Measurements from ENCODE around the gene MAP7.
"Not testable (repeated sequence)": the region's sequence is repeated elsewhere in the genome, so short reads cannot be mapped to it uniquely, and the experiment has no call there.

Gene MAP7

GRCh38 chr6:136465766-136466303 is 84.4 kb downstream of the MAP7 start:
- DNase-seq, result no peak

DNA sequence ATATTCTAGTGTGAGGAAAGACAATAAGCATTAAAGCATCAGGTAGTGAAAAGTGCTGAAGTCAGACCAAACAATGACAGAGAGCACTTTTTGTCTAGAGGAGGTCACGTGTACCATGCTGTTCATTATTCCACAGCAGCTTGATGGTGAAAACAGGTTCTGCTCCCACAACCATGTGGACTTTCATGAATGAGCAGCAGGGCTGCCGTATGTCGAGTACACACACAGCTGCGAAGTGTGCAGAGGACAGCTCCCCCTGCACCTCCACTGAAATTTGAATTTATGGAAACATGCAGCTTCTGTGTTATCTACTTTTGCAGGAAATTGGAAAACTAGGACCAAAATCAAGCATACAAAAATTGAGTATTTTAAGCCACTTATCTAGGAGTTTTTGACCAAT is 85.3 kb downstream of the MAP7 start:
- no peak for DNase-seq

DNA sequence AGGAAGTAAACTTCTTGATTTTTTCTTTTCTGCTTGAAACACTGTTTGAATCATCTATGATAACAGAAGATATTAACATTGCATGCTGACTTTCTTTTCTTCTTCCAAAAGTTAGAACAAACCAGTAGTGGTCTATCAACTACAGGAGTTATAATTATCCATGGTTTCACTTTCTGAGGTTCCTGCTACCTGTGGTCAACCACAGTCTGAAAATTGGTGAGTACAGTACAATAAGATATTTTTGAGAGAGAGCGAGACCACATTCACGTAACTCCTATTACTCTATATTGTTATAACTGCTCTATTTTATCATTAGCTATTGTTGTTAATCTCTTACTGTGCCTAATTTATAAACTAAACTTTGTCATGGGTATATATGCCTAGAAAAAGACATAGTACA is 86.1 kb downstream of the MAP7 start:
- no peak for DNase-seq

GRCh38 chr6:136463743-136464142 is 86.5 kb downstream of the MAP7 start:
- no peak for DNase-seq

DNA sequence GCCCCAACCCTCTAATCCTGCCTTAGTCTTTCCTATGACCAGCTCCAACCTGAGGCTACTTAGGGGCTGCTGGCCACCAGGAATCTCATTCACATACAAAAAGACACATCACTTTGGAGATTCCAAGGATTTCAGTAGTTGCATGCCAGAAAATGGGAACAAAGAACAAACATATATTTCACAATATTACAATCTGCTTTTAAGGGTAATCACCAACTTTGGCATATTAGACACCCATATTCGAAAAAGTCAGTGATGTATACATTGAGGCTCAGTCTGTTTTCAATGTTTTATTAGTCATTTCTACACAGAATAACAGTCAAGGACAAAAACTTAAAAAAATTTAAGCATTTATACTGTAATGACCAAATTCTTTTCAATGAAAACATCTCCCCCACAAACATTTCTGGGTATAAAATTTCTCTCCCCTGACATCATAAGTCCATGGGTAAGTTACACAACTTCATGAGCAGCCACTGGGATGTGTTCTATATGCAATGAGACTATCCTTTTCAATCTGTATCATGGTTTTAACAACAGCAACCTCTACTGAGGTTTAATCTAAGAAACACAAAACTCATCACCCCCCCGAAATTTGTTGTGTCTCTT is 103.5 kb downstream of the MAP7 start:
- DNase-seq, result no peak

DNA sequence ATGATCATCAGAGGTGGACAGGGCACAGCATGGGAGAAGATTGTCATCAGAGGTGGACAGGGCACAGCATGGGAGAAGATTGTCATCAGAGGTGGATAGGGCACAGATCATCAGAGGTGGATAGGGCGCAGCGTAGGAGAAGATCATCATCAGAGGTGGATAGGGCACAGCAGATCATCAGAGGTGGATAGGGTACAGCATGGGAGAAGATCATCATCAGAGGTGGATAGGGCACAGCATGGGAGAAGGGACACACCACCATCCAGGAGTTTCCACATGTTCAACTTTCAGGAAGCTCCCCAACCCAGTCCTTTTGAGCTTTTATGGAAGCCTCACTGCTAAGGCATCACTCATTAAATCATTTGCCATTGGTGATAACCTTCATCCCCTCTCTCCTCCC is 104.1 kb downstream of the MAP7 start:
- no peak for DNase-seq

GRCh38 chr6:136445063-136445462 is 105.2 kb downstream of the MAP7 start:
- DNase-seq, result no peak

- DNase-seq, result no peak
These were observed 110.0 kb downstream of the MAP7 start for GRCh38 chr6:136440203-136440602.

DNA sequence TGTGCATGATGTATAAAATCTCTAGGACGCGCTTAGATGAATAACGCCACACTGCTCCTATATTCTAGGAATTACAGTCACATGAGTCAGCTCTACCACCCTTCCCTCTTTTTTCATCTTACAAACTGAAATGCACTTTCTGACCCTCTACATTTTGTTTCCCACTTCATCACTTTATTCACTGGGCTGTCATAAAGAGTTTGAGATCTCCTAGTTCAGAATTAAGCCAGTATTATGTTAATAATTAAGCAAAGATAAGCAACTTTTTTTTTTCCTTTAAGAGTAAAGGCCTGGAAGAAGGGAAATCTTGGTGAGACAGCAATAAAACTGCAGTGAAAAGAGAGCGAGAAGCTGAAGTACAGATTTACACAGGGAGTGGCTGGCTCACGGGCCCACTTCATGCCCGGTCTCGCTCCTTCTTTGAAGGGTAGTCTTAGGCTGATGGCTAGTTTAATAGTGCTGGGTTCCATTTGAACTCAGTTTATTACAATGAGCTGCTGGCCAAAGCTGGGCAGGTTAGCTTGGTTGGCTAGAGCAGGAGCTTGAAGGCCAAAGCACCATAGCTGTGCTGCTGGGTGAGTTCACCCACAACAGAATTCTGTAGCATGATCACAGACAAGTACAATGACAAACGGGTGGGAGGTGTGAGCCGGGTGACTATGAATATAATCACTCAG is 110.6 kb downstream of the MAP7 start:
- no peak for DNase-seq

- no peak for DNase-seq
These were observed 111.8 kb downstream of the MAP7 start for GRCh38 chr6:136438441-136438840.

DNA sequence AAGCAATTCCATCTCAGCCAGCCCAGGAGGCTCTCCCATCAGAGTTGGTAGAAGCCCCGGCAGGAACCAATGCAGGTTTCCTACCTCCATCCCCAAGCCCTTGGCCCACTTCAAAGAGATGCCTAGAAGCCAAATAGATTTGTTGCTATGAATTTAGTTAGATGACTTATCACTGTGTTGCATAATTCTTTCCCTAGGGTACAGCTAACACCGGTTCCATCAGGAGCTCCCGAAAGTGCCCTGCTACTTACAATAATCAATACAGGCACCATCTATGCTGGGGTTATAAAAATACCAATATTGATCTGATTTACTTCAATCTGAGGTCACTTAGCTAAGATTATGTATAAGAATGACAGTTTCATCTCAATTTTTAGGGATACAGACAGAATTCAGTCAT is 113.0 kb downstream of the MAP7 start:
- DNase-seq, result no peak

DNA sequence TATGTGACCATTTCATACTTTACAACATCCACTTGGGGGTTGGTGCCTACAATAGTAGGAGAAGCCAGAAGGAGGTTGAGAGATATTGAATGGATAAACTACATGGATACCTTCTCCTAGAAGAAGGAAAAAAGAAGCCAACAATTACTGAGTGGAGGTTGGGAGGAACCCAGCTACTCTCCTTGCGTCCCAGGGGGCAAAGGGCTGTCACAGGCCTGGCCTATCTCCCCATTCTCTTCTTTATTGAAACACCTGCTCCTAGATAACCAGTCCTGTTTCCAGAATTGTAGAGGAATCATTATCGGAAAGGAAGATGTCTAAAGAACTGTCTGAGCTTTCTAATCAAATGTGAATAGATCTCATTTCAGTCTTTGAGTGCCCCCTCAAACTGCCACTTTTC is 115.1 kb downstream of the MAP7 start:
- DNase-seq, result no peak

- DNase-seq, result not testable (repeated sequence)
These were observed 118.9 kb downstream of the MAP7 start for GRCh38 chr6:136431306-136431705.

DNA sequence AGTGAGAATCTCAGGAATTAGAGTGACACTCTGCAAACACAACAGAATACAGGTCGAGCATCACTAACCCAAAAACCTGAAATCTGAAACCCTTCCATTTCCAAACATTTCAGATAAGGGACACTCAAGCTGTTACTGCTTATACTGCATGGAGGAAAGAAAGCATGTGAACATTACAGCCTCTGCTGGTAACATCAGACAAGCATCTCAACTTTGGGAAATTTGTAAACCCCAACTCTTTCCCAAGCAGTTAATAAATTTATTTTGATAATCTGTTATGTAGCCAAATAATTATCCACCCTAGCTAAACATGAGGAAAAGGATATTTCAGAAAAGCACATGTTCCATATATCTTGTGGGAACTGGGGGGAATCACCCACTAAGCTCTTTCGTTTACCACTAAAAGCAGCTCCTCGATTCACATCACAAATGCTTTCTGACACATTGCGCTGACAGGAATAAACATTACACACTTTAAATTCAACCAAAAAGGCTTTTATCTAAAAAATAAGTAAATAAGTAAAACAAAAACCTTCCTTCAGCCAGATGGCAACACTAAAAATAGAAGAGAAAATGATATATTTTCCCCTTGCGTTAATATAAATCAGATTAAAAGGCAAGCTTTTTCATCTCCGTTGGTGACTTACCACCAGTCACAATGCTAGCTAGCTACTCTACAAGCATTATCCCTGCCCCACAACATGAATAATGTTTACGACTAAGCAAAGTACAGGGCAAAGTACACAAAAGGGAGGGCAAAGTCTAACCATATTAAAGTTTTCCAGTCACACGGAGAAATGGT is 120.8 kb downstream of the MAP7 start:
- no peak for DNase-seq

DNA sequence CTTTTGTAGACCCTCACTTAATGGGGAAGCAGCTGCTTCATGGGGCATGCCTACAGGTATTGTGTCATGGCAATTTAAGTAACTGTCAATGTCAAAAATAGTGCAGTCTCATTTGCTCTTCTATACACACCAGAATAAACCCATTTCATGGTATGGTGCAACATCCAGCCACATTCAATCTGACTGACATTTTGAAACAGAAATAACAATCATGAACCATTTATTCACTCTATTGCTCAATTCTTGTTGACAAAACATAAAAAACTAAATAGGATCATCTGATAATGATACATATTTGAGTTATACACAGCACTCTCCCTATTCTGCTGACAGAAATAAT is 122.9 kb downstream of the MAP7 start:
- DNase-seq, result no peak

- DNase-seq, result no peak
These were observed 123.4 kb downstream of the MAP7 start for GRCh38 chr6:136426627-136427377.

GRCh38 chr6:136425793-136426192 is 124.4 kb downstream of the MAP7 start:
- DNase-seq, result no peak

DNA sequence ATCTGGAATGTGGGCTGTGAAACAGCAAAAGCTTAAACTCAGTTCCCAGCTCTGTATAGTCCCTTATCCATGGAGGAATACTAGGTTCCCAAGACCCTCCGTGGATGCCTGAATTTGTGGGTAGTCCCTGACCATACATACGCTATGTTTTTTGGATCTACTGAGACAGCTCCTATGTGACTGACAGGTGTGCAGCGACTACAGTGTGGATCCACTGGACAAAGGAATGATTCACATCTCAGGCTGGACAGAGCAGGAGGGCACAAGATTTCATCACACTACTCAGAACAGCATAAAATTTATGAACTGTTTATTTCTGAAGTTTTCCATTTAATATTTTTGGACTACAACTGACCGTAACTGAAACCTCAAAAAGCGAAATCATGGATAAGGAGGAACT is 125.3 kb downstream of the MAP7 start:
- no peak for DNase-seq

- no peak for DNase-seq
These were observed 125.8 kb downstream of the MAP7 start for GRCh38 chr6:136424450-136424849.

- DNase-seq, result no peak
These were observed 128.6 kb downstream of the MAP7 start for GRCh38 chr6:136421537-136422158.

GRCh38 chr6:136420853-136421252 is 129.4 kb downstream of the MAP7 start:
- no peak for DNase-seq

GRCh38 chr6:136415351-136416007 is 134.7 kb downstream of the MAP7 start:
- DNase-seq, result no peak

Data from CD4-positive, alpha-beta T cell treated with Interleukin-21 for 1 hour (primary cell).